GM21390 (cell line): ENCODE results near the gene MAGI2.
"Not testable (repeated sequence)": the region's sequence is repeated elsewhere in the genome, so short reads cannot be mapped to it uniquely, and the experiment has no call there.

ENCODE experiments used
- ATAC-seq: cut with Tn5 transposase; IDR thresholded peaks from one replicate; pipeline ENCODE4 v1.9.1; 2021; ENCODE audit not compliant: unreplicated experiment

MAGI2 gene

GRCh38 chr7:78024591-78024990 lies 1428.9 kb downstream of the MAGI2 start:
- no peak for ATAC-seq

GRCh38 chr7:78023191-78023590 lies 1430.3 kb downstream of the MAGI2 start:
- no peak for ATAC-seq

- no peak for ATAC-seq
Observed at GRCh38 chr7:78022165-78022564, 1431.3 kb downstream of the MAGI2 start.

- ATAC-seq = no peak
Observed at GRCh38 chr7:78020874-78021249, 1432.6 kb downstream of the MAGI2 start.

GRCh38 chr7:78020136-78020873 lies 1433.2 kb downstream of the MAGI2 start:
- peak; percentile 43 for ATAC-seq

- peak; percentile 86 for ATAC-seq
Observed at GRCh38 chr7:78019447-78020135, 1433.9 kb downstream of the MAGI2 start.

- peak; percentile 11 for ATAC-seq
Observed at GRCh38 chr7:78018641-78019446, 1434.6 kb downstream of the MAGI2 start.

- ATAC-seq = no peak
Observed at GRCh38 chr7:78017591-78018100, 1435.8 kb downstream of the MAGI2 start.

GRCh38 chr7:78015574-78016260 lies 1437.8 kb downstream of the MAGI2 start:
- ATAC-seq = no peak

GRCh38 chr7:78014401-78014800 lies 1439.1 kb downstream of the MAGI2 start:
- no peak for ATAC-seq

GRCh38 chr7:78013386-78013785 lies 1440.1 kb downstream of the MAGI2 start:
- ATAC-seq = no peak

- no peak for ATAC-seq
Observed at GRCh38 chr7:78011642-78012041, 1441.8 kb downstream of the MAGI2 start.

GRCh38 chr7:78007231-78007630 lies 1446.2 kb downstream of the MAGI2 start:
- ATAC-seq = no peak

GRCh38 chr7:78006063-78006755 lies 1447.3 kb downstream of the MAGI2 start:
- no peak for ATAC-seq

GRCh38 chr7:78002715-78003114 lies 1450.8 kb downstream of the MAGI2 start:
- ATAC-seq = no peak

- no peak for ATAC-seq
Observed at GRCh38 chr7:78002021-78002420, 1451.4 kb downstream of the MAGI2 start.

GRCh38 chr7:77999168-77999567 lies 1454.3 kb downstream of the MAGI2 start:
- not testable (repeated sequence) for ATAC-seq

GRCh38 chr7:77995717-77996116 lies 1457.8 kb downstream of the MAGI2 start:
- no peak for ATAC-seq

- ATAC-seq = no peak
Observed at GRCh38 chr7:77993838-77994237, 1459.6 kb downstream of the MAGI2 start.

GRCh38 chr7:77991656-77992055 lies 1461.8 kb downstream of the MAGI2 start:
- ATAC-seq = no peak
